ENCODE data around the gene THAP8. TPM values are rescaled to one million over a fixed set of nuclear protein-coding genes. Genes with fewer than 3 reads are reported as not detected.

The THAP8 gene
- total RNA-seq, 4 donors from 2014 or later = 5.7 to 20.4 (median 10.9) TPM

DNA sequence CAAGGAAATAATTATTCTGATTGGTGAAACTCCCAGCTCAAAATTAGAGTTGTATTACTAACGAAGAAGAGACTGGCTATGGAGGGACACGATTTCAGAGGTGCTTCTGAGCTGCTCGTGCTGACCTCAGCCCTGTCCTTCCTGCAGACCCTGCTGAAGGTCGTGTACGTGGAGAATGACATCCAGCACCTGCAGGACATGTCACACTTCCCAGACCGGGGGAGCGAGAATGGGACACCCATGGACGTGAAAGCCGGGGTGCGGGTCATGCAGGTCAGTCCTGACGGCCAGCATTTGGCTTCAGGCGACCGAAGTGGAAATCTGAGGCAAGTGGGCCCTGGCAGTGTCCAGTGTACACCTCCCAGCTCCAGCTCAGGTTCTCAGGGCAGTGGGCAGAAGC is 28.8 kb upstream of the THAP8 start:
- Histone ChIP-seq H3K4me1 (peaks cover 5% of the 10 kb centered on the region), H3K36me3 (no peaks in the 10 kb centered on the region), H3K27ac (no peak overlapping the region), H3K27me3 (no peaks in the 10 kb centered on the region), H3K9me3 (no peaks in the 10 kb centered on the region), H3K4me3 (no peak overlapping the region)
- WGBS = 94% methylated on average over 11 of the region's 13 CpGs
- DNase-seq (ENCODE audit: low spot score in 2 of 2) = no peak
- TF ChIP-seq POLR2A (IDR thresholded peaks at IDR 0.05) (no peak), EP300 (IDR thresholded peaks at IDR 0.05) (no peak), POLR2AphosphoS5 (IDR thresholded peaks at IDR 0.05) (no peak)
- TF ChIP-seq, protein P1, sequence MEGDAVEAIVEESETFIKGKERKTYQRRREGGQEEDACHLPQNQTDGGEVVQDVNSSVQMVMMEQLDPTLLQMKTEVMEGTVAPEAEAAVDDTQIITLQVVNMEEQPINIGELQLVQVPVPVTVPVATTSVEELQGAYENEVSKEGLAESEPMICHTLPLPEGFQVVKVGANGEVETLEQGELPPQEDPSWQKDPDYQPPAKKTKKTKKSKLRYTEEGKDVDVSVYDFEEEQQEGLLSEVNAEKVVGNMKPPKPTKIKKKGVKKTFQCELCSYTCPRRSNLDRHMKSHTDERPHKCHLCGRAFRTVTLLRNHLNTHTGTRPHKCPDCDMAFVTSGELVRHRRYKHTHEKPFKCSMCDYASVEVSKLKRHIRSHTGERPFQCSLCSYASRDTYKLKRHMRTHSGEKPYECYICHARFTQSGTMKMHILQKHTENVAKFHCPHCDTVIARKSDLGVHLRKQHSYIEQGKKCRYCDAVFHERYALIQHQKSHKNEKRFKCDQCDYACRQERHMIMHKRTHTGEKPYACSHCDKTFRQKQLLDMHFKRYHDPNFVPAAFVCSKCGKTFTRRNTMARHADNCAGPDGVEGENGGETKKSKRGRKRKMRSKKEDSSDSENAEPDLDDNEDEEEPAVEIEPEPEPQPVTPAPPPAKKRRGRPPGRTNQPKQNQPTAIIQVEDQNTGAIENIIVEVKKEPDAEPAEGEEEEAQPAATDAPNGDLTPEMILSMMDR (IDR thresholded peaks at IDR 0.05) = no peak

DNA sequence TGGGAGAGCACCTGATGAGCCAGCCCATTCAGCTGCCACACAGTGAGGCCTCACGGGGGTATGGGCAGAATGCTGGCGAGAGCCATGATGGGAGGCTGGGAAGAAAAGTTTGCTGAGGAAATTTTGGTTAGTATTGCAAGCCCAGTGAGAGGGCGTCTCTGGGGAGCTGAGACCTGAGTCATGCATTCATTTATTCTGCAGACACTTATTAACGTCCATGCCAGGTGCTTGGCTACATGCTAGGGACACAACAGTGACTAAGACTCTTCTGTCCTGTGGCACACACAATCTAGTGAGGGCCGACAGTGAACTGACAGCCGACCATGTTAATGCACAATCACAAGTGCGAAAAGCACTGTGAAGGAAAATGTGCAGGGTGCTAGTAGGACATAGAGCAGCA is 27.8 kb upstream of the THAP8 start:
- TF ChIP-seq, protein P1 (IDR thresholded peaks at IDR 0.05) = no peak
- no peak for TF ChIP-seq POLR2A (IDR thresholded peaks at IDR 0.05)
- TF ChIP-seq POLR2AphosphoS5 (IDR thresholded peaks at IDR 0.05) = no peak
- no peak for TF ChIP-seq EP300 (IDR thresholded peaks at IDR 0.05)
- Histone ChIP-seq H3K27me3 (no peaks in the 10 kb centered on the region), H3K27ac (no peak overlapping the region), H3K4me1 (peaks cover 5% of the 10 kb centered on the region), H3K36me3 (no peaks in the 10 kb centered on the region), H3K4me3 (no peak overlapping the region), H3K9me3 (no peaks in the 10 kb centered on the region)
- DNase-seq (ENCODE audit: low spot score in 2 of 2) = no peak
- 88% methylated on average over 7 of the region's 7 CpGs for WGBS

DNA sequence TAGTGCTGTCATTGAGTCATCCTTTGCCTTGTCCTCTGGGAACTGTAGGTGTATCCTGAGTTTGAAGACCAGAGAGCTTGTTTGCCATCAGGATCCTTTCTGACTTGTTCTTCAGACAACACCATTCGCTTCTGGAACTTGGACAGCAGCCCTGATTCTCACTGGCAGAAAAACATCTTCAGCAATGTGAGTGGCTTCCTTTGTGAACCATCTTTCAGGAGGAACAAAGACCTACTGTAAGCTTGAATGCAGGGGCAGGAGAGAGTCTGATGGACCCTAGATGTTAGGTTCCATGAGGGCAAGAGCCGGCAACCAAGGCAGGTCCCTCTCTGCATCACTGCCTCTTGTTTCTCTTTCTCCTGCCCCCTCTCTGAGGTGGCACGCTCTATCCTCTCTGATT is 27.3 kb upstream of the THAP8 start:
- DNase-seq (ENCODE audit: low spot score in 2 of 2) = no peak
- no peaks in the 10 kb centered on the region for H3K9me3 ChIP-seq
- no peak overlapping the region for H3K27ac ChIP-seq
- H3K4me3 ChIP-seq = no peak overlapping the region
- H3K4me1 ChIP-seq = peaks cover 5% of the 10 kb centered on the region
- WGBS = 80% methylated on average over 3 of the region's 3 CpGs
- H3K36me3 ChIP-seq = no peaks in the 10 kb centered on the region
- TF ChIP-seq, protein P1 (IDR thresholded peaks at IDR 0.05) = no peak
- no peak for TF ChIP-seq EP300 (IDR thresholded peaks at IDR 0.05)
- no peak for TF ChIP-seq POLR2AphosphoS5 (IDR thresholded peaks at IDR 0.05)
- H3K27me3 ChIP-seq = no peaks in the 10 kb centered on the region

DNA sequence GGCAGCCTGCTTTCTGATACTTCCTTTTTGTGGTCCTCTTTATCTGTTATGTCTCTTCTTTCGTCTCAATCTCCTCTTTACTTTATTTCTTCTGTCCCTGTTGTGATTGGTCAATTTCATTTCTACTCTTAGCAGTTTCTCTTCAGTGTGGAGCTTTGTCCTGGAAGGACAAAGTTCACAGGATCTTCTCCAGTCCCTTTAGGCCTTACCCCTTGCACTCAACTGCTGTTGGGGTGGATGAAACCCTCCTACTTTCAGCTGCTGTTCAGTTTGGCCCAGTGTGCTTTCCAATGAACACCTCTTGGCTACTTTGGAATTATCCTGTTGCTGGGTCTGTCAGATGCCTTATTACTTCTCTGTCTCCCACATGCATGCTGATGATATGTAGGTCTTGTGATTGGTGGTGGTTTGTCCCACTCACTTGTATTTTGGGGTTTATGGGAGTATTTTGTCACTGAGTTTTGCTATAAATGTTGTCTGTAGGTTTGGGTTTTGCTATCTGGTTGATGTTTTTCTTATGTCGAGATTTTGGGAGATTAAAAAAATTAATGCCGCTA is 25.4 kb upstream of the THAP8 start:
- H3K9me3 ChIP-seq = no peaks in the 10 kb centered on the region
- 95% methylated on average over 3 of the region's 3 CpGs for WGBS
- no peak for DNase-seq (ENCODE audit: low spot score in 2 of 2)
- peaks cover 5% of the 10 kb centered on the region for H3K4me1 ChIP-seq
- no peak overlapping the region for H3K4me3 ChIP-seq
- H3K27me3 ChIP-seq = no peaks in the 10 kb centered on the region
- H3K36me3 ChIP-seq = no peaks in the 10 kb centered on the region
- TF ChIP-seq POLR2AphosphoS5 (IDR thresholded peaks at IDR 0.05) = no peak
- TF ChIP-seq EP300 (IDR thresholded peaks at IDR 0.05) = no peak
- no peak for TF ChIP-seq POLR2A (IDR thresholded peaks at IDR 0.05)
- TF ChIP-seq, protein P1 (IDR thresholded peaks at IDR 0.05) = no peak
- H3K27ac ChIP-seq = no peak overlapping the region

DNA sequence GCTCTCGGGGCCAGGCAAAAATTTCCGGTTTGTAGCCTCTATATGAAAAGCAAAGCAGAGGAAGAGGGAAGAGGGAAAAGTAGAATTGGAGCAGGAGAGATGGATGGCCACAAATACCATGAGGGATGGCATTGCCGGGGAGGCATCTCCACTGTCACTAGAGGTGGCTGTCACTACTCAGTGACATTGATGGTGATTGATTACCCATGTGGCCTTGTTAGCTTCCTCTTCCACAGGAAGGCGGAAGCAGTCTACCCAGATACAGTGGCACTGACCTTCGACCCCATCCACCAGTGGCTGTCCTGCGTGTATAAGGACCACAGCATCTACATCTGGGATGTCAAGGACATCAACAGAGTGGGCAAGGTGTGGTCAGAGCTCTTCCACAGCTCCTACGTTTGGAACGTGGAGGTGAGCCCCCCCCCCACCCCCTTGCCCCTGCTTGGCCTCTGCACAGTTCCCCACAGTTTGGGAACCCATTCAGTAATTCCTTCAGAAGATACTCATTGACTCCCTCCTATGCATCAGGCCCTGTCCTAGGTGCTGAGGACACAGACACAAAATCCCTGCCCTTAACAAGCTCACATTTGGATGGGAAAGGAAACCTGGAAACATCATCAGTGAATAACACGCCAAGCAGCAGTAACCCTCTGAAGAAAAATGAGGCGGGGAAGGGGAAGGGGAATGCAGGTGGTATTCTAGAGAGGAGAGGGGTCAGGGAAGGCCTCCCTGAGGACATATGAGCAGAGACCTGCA is 19.2 kb upstream of the THAP8 start:
- no peaks in the 10 kb centered on the region for H3K9me3 ChIP-seq
- H3K27ac ChIP-seq = no peak overlapping the region
- peaks cover 8% of the 10 kb centered on the region for H3K4me1 ChIP-seq
- no peak for DNase-seq (ENCODE audit: low spot score in 2 of 2)
- TF ChIP-seq POLR2A (IDR thresholded peaks at IDR 0.05) (no peak), POLR2AphosphoS5 (IDR thresholded peaks at IDR 0.05) (no peak), EP300 (IDR thresholded peaks at IDR 0.05) (no peak)
- WGBS = 89% methylated on average over 7 of the region's 10 CpGs
- no peaks in the 10 kb centered on the region for H3K36me3 ChIP-seq
- no peaks in the 10 kb centered on the region for H3K27me3 ChIP-seq
- no peak overlapping the region for H3K4me3 ChIP-seq

Data from suprapubic skin (tissue), 4 donors.